ENCODE measurements around the gene ZFP36L1. TPM values are rescaled to one million over a fixed set of nuclear protein-coding genes. Genes with fewer than 3 reads are reported as not detected.

The ZFP36L1 gene
- total and polyA plus RNA-seq, 9 of the 15 experiments (the other 6 are each of a cell fraction or from before 2014, with no cell fraction given) = 1.3 to 26.6 (median 3.7) TPM

GRCh38 chr14:68749487-68750475 lies 43.1 kb downstream of the ZFP36L1 start (continued):
- TF ChIP-seq HDAC3 (IDR thresholded peaks at IDR 0.05; ENCODE audit: borderline replicate concordance, partially characterized antibody) (no peak), BRF2 (IDR thresholded peaks at IDR 0.05; ENCODE audit: borderline replicate concordance, insufficient read depth, insufficient read length) (no peak), FOXJ2 (tag; IDR thresholded peaks at IDR 0.05) (peak; percentile 15; the same call in 1 of the 2 replicates), TFE3 (CRISPR knock-in tag; IDR thresholded peaks at IDR 0.05) (no peak), TRIM24 (IDR thresholded peaks at IDR 0.05) (peak; percentile 52 to 75; a peak in 2 of 4 replicates), ZNF239 (CRISPR knock-in tag; IDR thresholded peaks at IDR 0.05) (no peak), NCOR1 (IDR thresholded peaks at IDR 0.05) (no peak), ZNF121 (CRISPR knock-in tag; conservative IDR thresholded peaks at IDR 0.05) (no peak), MTF1 (CRISPR knock-in tag; IDR thresholded peaks at IDR 0.05; ENCODE audit: borderline replicate concordance) (no peak), ZNF23 (CRISPR knock-in tag; IDR thresholded peaks at IDR 0.05) (no peak), L3MBTL2 (IDR thresholded peaks at IDR 0.05) (peak; percentile 25; the same call in 1 of the 2 replicates), ATF7 (IDR thresholded peaks at IDR 0.05) (peak; percentile 45; the same call in 1 of the 2 replicates), BCLAF1 (IDR thresholded peaks at IDR 0.05; ENCODE audit: borderline replicate concordance in 1 of 2, control insufficient read depth in 1 of 2, low read depth in 2 of 2, low read length in 1 of 2) (no peak), ZNF12 (CRISPR knock-in tag; IDR thresholded peaks at IDR 0.05) (no peak), SUPT5H (IDR thresholded peaks at IDR 0.05) (no peak), ZNF518B (CRISPR knock-in tag; IDR thresholded peaks at IDR 0.05) (no peak), BDP1 (IDR thresholded peaks at IDR 0.05; ENCODE audit: insufficient read depth, insufficient read length) (no peak)
